Measurements from ENCODE around the gene MGAT3. TPM values are rescaled to one million over a fixed set of nuclear protein-coding genes. Genes with fewer than 3 reads are reported as not detected.
A peak's percentile ranks its signal among the peaks of the same experiment; 100 is the strongest.

The MGAT3 gene
- total and polyA plus RNA-seq, 2 of the 13 experiments (the other 11 are each of a cell fraction or from before 2014, with no cell fraction given) = 0.11 to 0.15 TPM

GRCh38 chr22:39478441-39478850, 21.6 kb downstream of the MGAT3 start (continued):
- TF ChIP-seq, protein P1, sequence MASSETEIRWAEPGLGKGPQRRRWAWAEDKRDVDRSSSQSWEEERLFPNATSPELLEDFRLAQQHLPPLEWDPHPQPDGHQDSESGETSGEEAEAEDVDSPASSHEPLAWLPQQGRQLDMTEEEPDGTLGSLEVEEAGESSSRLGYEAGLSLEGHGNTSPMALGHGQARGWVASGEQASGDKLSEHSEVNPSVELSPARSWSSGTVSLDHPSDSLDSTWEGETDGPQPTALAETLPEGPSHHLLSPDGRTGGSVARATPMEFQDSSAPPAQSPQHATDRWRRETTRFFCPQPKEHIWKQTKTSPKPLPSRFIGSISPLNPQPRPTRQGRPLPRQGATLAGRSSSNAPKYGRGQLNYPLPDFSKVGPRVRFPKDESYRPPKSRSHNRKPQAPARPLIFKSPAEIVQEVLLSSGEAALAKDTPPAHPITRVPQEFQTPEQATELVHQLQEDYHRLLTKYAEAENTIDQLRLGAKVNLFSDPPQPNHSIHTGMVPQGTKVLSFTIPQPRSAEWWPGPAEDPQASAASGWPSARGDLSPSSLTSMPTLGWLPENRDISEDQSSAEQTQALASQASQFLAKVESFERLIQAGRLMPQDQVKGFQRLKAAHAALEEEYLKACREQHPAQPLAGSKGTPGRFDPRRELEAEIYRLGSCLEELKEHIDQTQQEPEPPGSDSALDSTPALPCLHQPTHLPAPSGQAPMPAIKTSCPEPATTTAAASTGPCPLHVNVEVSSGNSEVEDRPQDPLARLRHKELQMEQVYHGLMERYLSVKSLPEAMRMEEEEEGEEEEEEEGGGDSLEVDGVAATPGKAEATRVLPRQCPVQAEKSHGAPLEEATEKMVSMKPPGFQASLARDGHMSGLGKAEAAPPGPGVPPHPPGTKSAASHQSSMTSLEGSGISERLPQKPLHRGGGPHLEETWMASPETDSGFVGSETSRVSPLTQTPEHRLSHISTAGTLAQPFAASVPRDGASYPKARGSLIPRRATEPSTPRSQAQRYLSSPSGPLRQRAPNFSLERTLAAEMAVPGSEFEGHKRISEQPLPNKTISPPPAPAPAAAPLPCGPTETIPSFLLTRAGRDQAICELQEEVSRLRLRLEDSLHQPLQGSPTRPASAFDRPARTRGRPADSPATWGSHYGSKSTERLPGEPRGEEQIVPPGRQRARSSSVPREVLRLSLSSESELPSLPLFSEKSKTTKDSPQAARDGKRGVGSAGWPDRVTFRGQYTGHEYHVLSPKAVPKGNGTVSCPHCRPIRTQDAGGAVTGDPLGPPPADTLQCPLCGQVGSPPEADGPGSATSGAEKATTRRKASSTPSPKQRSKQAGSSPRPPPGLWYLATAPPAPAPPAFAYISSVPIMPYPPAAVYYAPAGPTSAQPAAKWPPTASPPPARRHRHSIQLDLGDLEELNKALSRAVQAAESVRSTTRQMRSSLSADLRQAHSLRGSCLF (CRISPR knock-in tag; IDR thresholded peaks at IDR 0.05; ENCODE audit: borderline replicate concordance) = no peak
- TF ChIP-seq, protein P2, sequence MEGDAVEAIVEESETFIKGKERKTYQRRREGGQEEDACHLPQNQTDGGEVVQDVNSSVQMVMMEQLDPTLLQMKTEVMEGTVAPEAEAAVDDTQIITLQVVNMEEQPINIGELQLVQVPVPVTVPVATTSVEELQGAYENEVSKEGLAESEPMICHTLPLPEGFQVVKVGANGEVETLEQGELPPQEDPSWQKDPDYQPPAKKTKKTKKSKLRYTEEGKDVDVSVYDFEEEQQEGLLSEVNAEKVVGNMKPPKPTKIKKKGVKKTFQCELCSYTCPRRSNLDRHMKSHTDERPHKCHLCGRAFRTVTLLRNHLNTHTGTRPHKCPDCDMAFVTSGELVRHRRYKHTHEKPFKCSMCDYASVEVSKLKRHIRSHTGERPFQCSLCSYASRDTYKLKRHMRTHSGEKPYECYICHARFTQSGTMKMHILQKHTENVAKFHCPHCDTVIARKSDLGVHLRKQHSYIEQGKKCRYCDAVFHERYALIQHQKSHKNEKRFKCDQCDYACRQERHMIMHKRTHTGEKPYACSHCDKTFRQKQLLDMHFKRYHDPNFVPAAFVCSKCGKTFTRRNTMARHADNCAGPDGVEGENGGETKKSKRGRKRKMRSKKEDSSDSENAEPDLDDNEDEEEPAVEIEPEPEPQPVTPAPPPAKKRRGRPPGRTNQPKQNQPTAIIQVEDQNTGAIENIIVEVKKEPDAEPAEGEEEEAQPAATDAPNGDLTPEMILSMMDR (CRISPR knock-in tag; IDR thresholded peaks at IDR 0.05) = no peak
- 0 out of 2 replicates have a peak, but pooled peaks have one; percentile 50 for TF ChIP-seq ZNF780A (CRISPR knock-in tag; IDR thresholded peaks at IDR 0.05)
- TF ChIP-seq ZBTB14 (CRISPR knock-in tag; IDR thresholded peaks at IDR 0.05) = no peak
- no peak for TF ChIP-seq HNF4A (CRISPR knock-in tag; IDR thresholded peaks at IDR 0.05)
- TF ChIP-seq, protein P3, sequence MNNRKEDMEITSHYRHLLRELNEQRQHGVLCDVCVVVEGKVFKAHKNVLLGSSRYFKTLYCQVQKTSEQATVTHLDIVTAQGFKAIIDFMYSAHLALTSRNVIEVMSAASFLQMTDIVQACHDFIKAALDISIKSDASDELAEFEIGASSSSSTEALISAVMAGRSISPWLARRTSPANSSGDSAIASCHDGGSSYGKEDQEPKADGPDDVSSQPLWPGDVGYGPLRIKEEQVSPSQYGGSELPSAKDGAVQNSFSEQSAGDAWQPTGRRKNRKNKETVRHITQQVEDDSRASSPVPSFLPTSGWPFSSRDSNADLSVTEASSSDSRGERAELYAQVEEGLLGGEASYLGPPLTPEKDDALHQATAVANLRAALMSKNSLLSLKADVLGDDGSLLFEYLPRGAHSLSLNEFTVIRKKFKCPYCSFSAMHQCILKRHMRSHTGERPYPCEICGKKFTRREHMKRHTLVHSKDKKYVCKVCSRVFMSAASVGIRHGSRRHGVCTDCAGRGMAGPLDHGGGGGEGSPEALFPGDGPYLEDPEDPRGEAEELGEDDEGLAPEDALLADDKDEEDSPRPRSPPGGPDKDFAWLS (CRISPR knock-in tag; IDR thresholded peaks at IDR 0.05; ENCODE audit: borderline replicate concordance) = no peak
- TF ChIP-seq ARID2 (CRISPR knock-in tag; IDR thresholded peaks at IDR 0.05; ENCODE audit: borderline replicate concordance) = 0 out of 2 replicates have a peak, but pooled peaks have one; percentile 33
- no peak for TF ChIP-seq PHF5A (CRISPR knock-in tag; IDR thresholded peaks at IDR 0.05; ENCODE audit: low read depth, unreplicated experiment)
- TF ChIP-seq ZNF530 (CRISPR knock-in tag; IDR thresholded peaks at IDR 0.05; ENCODE audit: low read depth) = peak; percentile 73; the same call in 1 of the 2 replicates
- TF ChIP-seq TFAP4 (IDR thresholded peaks at IDR 0.05; ENCODE audit: borderline replicate concordance, low read depth) = peak; percentile 76; the same call in 1 of the 2 replicates
- peak; percentile 34; the same call in 1 of the 2 replicates for TF ChIP-seq SP2 (CRISPR knock-in tag; IDR thresholded peaks at IDR 0.05)
- no peak for TF ChIP-seq ZNF432 (CRISPR knock-in tag; IDR thresholded peaks at IDR 0.05; ENCODE audit: borderline replicate concordance)
- 0 out of 2 replicates have a peak, but pooled peaks have one; percentile 34 for TF ChIP-seq PCBP1 (IDR thresholded peaks at IDR 0.05; ENCODE audit: borderline replicate concordance, low read depth, low read length)
- TF ChIP-seq MYC (CRISPR knock-in tag; IDR thresholded peaks at IDR 0.05; ENCODE audit: borderline replicate concordance) = no peak; the same call in 1 of the 2 replicates
- no peak for TF ChIP-seq YY1 (IDR thresholded peaks at IDR 0.05; ENCODE audit: insufficient read depth, insufficient replicate concordance, low read depth, low read length)
- TF ChIP-seq ZNF644 (CRISPR knock-in tag; IDR thresholded peaks at IDR 0.05; ENCODE audit: low read depth) = 0 out of 2 replicates have a peak, but pooled peaks have one; percentile 11
- TF ChIP-seq PRPF4 (IDR thresholded peaks at IDR 0.05; ENCODE audit: low read depth, low read length, poor library complexity, severe bottlenecking) = no peak
